K562 (cell line): ENCODE data around the gene PUS10.

Experiments used
- JUNB ChIP-seq: fragments of 450-650 bp; formaldehyde crosslinking; conservative IDR thresholded peaks from 2 replicates; pipeline ENCODE4 v1.4.0; 2020; ENCODE audit warnings: mild to moderate bottlenecking
- MBD2 ChIP-seq: sonication (generic); IDR thresholded peaks from 2 replicates; pipeline ENCODE4 v1.6.1; 2016; ENCODE audit warnings: low read depth, borderline replicate concordance
- NFE2 ChIP-seq: IDR thresholded peaks from 2 replicates; pipeline ENCODE4 v1.6.1; 2014; ENCODE audit warnings: antibody characterized with exemption, low read depth
- RBM34 ChIP-seq: fragments of 200-400 bp; formaldehyde crosslinking; IDR thresholded peaks from 2 replicates; pipeline ENCODE4 v1.6.1; 2018; ENCODE audit warnings: low read length, borderline replicate concordance; ENCODE audit not compliant: insufficient read depth
- SRSF1 ChIP-seq: fragments of 200-400 bp; formaldehyde crosslinking; IDR thresholded peaks from 2 replicates; pipeline ENCODE4 v1.6.1; 2017; ENCODE audit warnings: mild to moderate bottlenecking, low read depth, low read length, moderate library complexity
- ZKSCAN1 ChIP-seq: fragments of 150-350 bp; IDR thresholded peaks from 2 replicates; pipeline ENCODE4 v1.6.1; 2016; ENCODE audit warnings: low read depth, low read length
- ZNF165 ChIP-seq: fragments of 250-450 bp; sonication (Bioruptor Pico); IDR thresholded peaks from 2 replicates; pipeline ENCODE4 v1.4.0; 2020; ENCODE audit warnings: borderline replicate concordance
- TF ChIP-seq, protein P1 (sequence below), 3 experiments: IDR thresholded peaks in 2 of 3; conservative IDR thresholded peaks in 1 of 3; 2 replicates each; pipeline ENCODE4 v1.5.1; 2011 to 2012; ENCODE audit warnings: low read length in 3 of 3, mild to moderate bottlenecking in 3 of 3, control low read depth in 2 of 3, improper control_type of control experiment in 1 of 3, inconsistent platforms in 1 of 3, low read depth in 1 of 3, mixed read lengths in 1 of 3, moderate library complexity in 1 of 3; ENCODE audit not compliant: insufficient read depth in 2 of 3
- TF ChIP-seq, protein P2 (sequence below): sonication (generic); formaldehyde crosslinking; IDR thresholded peaks from 2 replicates; pipeline ENCODE4 v1.8.0; 2023; ENCODE audit warnings: mild to moderate bottlenecking, missing genetic modification reagents
- TF ChIP-seq, protein P3 (sequence below): fragments of 450-650 bp; formaldehyde crosslinking; IDR thresholded peaks from 2 replicates; pipeline ENCODE4 v1.4.0; 2022; ENCODE audit warnings: missing genetic modification characterization
- TF ChIP-seq, protein P4 (sequence below): sonication (generic); formaldehyde crosslinking; IDR thresholded peaks from 2 replicates; pipeline ENCODE4 v1.8.0; 2022; ENCODE audit warnings: mild to moderate bottlenecking, low read depth, missing genetic modification reagents
- TF ChIP-seq, protein P5 (sequence below): fragments of 450-650 bp; IDR thresholded peaks from 2 replicates; pipeline ENCODE4 v1.6.1; 2018; ENCODE audit warnings: mild to moderate bottlenecking, low read depth; ENCODE audit not compliant: partially characterized antibody
- TF ChIP-seq, protein P6 (sequence below): sonication (generic); formaldehyde crosslinking; IDR thresholded peaks from 2 replicates; pipeline ENCODE4 v1.8.1; 2023; ENCODE audit warnings: mild to moderate bottlenecking, missing genetic modification reagents

DNA sequence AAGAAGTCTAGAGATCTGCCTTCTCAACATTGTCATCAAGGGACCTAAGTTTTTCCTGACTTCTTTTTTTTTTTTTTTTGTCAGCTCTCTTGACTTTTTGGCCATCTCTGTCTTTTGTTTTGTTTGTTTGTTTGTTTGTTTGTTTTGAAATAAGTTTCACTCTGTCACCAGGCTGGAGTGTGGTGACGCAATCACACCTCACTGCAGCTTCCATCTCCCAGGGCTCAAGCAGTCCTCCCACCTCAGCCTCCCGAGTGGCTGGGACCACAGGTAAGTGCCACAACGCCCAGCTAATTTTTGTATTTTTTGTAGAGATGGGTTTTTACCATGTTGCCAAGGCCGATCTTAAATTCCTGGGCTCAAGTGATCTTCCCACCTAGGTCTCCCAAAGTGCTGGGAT is 5.6 kb upstream of the PUS10 start:
- TF ChIP-seq, protein P1, sequence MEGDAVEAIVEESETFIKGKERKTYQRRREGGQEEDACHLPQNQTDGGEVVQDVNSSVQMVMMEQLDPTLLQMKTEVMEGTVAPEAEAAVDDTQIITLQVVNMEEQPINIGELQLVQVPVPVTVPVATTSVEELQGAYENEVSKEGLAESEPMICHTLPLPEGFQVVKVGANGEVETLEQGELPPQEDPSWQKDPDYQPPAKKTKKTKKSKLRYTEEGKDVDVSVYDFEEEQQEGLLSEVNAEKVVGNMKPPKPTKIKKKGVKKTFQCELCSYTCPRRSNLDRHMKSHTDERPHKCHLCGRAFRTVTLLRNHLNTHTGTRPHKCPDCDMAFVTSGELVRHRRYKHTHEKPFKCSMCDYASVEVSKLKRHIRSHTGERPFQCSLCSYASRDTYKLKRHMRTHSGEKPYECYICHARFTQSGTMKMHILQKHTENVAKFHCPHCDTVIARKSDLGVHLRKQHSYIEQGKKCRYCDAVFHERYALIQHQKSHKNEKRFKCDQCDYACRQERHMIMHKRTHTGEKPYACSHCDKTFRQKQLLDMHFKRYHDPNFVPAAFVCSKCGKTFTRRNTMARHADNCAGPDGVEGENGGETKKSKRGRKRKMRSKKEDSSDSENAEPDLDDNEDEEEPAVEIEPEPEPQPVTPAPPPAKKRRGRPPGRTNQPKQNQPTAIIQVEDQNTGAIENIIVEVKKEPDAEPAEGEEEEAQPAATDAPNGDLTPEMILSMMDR (IDR thresholded peaks at IDR 0.05 in 2 of 3, conservative IDR thresholded peaks at IDR 0.05 in 1 of 3; ENCODE audit: insufficient read depth in 2 of 3, low read depth in 1 of 3, low read length in 3 of 3), result no peak
- TF ChIP-seq, protein P2, sequence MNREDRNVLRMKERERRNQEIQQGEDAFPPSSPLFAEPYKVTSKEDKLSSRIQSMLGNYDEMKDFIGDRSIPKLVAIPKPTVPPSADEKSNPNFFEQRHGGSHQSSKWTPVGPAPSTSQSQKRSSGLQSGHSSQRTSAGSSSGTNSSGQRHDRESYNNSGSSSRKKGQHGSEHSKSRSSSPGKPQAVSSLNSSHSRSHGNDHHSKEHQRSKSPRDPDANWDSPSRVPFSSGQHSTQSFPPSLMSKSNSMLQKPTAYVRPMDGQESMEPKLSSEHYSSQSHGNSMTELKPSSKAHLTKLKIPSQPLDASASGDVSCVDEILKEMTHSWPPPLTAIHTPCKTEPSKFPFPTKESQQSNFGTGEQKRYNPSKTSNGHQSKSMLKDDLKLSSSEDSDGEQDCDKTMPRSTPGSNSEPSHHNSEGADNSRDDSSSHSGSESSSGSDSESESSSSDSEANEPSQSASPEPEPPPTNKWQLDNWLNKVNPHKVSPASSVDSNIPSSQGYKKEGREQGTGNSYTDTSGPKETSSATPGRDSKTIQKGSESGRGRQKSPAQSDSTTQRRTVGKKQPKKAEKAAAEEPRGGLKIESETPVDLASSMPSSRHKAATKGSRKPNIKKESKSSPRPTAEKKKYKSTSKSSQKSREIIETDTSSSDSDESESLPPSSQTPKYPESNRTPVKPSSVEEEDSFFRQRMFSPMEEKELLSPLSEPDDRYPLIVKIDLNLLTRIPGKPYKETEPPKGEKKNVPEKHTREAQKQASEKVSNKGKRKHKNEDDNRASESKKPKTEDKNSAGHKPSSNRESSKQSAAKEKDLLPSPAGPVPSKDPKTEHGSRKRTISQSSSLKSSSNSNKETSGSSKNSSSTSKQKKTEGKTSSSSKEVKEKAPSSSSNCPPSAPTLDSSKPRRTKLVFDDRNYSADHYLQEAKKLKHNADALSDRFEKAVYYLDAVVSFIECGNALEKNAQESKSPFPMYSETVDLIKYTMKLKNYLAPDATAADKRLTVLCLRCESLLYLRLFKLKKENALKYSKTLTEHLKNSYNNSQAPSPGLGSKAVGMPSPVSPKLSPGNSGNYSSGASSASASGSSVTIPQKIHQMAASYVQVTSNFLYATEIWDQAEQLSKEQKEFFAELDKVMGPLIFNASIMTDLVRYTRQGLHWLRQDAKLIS, result no peak
- TF ChIP-seq, protein P3, sequence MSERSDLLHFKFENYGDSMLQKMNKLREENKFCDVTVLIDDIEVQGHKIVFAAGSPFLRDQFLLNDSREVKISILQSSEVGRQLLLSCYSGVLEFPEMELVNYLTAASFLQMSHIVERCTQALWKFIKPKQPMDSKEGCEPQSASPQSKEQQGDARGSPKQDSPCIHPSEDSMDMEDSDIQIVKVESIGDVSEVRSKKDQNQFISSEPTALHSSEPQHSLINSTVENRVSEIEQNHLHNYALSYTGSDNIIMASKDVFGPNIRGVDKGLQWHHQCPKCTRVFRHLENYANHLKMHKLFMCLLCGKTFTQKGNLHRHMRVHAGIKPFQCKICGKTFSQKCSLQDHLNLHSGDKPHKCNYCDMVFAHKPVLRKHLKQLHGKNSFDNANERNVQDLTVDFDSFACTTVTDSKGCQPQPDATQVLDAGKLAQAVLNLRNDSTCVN, result no peak
- no peak for TF ChIP-seq JUNB (CRISPR knock-in tag)
- TF ChIP-seq, protein P4, sequence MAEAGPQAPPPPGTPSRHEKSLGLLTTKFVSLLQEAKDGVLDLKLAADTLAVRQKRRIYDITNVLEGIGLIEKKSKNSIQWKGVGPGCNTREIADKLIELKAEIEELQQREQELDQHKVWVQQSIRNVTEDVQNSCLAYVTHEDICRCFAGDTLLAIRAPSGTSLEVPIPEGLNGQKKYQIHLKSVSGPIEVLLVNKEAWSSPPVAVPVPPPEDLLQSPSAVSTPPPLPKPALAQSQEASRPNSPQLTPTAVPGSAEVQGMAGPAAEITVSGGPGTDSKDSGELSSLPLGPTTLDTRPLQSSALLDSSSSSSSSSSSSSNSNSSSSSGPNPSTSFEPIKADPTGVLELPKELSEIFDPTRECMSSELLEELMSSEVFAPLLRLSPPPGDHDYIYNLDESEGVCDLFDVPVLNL (CRISPR knock-in tag), result no peak
- no peak for TF ChIP-seq ZKSCAN1
- TF ChIP-seq SRSF1, result no peak
- TF ChIP-seq RBM34, result no peak
- TF ChIP-seq MBD2, result no peak
- TF ChIP-seq, protein P5, sequence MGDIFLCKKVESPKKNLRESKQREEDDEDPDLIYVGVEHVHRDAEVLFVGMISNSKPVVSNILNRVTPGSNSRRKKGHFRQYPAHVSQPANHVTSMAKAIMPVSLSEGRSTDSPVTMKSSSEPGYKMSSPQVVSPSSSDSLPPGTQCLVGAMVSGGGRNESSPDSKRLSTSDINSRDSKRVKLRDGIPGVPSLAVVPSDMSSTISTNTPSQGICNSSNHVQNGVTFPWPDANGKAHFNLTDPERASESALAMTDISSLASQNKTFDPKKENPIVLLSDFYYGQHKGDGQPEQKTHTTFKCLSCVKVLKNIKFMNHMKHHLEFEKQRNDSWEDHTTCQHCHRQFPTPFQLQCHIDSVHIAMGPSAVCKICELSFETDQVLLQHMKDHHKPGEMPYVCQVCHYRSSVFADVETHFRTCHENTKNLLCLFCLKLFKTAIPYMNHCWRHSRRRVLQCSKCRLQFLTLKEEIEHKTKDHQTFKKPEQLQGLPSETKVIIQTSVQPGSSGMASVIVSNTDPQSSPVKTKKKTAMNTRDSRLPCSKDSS, result no peak
- TF ChIP-seq ZNF165 (CRISPR knock-in tag), result no peak
- TF ChIP-seq NFE2, result no peak
- TF ChIP-seq, protein P6, sequence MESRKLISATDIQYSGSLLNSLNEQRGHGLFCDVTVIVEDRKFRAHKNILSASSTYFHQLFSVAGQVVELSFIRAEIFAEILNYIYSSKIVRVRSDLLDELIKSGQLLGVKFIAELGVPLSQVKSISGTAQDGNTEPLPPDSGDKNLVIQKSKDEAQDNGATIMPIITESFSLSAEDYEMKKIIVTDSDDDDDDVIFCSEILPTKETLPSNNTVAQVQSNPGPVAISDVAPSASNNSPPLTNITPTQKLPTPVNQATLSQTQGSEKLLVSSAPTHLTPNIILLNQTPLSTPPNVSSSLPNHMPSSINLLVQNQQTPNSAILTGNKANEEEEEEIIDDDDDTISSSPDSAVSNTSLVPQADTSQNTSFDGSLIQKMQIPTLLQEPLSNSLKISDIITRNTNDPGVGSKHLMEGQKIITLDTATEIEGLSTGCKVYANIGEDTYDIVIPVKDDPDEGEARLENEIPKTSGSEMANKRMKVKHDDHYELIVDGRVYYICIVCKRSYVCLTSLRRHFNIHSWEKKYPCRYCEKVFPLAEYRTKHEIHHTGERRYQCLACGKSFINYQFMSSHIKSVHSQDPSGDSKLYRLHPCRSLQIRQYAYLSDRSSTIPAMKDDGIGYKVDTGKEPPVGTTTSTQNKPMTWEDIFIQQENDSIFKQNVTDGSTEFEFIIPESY (CRISPR knock-in tag), result no peak
